GM12874 (cell line): ENCODE results near the gene TMA7B.
A peak's percentile ranks its signal among the peaks of the same experiment; 100 is the strongest.

Experiments
- CTCF ChIP-seq: IDR thresholded peaks from 2 replicates; pipeline ENCODE4 v1.5.1; 2011; ENCODE audit warnings: low read depth, mild to moderate bottlenecking, control low read depth, low read length, moderate library complexity; ENCODE audit not compliant: insufficient read depth

Gene TMA7B

GRCh38 chr22:39941601-39942000 is 18.6 kb upstream of the TMA7B start:
- TF ChIP-seq CTCF: no peak

DNA sequence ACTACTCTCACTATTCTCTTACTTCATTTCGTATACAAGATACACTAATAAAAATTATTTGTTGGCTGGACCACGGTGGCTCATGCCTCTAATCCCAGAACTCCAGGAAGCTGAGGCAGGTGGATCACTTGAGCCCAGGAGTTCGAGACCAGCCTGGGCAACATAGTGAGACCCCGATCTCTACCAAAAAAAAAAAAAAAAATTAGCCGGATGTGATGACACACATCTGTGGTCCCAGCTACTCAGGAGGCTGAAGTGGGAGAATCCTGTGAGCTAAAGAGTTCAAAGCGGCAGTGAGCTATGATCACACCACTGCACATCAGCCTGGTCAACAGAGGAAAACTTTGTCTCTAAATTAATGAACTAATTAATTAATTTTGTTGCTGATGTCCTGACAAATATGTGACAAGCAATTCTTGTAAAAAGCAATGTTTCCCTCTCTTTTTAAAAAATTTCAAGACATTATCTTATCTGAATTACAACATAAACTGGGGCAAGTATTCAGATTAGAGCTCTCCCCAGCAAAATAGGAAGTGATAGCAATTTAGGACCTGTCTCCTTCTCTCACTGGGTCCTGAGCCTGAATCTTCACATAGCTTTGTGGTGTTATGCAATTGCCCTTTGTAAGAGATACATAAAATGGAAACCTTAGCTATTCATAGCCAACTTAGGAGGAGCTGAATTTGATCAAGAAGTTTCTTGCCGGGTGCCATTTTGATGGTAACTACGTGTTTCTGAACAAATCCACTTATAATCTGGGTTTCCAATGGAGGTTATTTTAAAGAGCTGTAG is 17.6 kb upstream of the TMA7B start:
- TF ChIP-seq CTCF: no peak

DNA sequence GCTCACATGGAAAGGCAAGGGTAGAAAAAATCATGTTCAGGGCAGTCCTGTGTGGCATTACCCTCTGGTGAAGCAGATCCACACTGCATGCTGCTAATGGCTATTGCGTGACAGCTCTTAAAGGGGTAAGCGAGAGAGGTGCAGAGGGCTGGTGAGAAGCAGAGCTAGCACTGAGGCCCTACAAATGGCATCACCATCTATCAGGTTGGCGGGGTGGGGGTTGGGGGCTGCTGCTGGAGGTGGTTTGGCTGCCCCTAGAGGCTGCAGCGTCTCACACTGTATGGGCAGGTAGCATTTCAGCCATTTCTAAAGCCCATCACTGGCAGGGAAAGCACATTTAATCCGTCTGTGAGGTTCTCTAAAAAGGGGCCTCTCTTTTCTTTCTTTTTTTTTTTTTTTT is 16.9 kb upstream of the TMA7B start:
- TF ChIP-seq CTCF: peak; percentile 33; the same call in 1 of the 2 replicates

DNA sequence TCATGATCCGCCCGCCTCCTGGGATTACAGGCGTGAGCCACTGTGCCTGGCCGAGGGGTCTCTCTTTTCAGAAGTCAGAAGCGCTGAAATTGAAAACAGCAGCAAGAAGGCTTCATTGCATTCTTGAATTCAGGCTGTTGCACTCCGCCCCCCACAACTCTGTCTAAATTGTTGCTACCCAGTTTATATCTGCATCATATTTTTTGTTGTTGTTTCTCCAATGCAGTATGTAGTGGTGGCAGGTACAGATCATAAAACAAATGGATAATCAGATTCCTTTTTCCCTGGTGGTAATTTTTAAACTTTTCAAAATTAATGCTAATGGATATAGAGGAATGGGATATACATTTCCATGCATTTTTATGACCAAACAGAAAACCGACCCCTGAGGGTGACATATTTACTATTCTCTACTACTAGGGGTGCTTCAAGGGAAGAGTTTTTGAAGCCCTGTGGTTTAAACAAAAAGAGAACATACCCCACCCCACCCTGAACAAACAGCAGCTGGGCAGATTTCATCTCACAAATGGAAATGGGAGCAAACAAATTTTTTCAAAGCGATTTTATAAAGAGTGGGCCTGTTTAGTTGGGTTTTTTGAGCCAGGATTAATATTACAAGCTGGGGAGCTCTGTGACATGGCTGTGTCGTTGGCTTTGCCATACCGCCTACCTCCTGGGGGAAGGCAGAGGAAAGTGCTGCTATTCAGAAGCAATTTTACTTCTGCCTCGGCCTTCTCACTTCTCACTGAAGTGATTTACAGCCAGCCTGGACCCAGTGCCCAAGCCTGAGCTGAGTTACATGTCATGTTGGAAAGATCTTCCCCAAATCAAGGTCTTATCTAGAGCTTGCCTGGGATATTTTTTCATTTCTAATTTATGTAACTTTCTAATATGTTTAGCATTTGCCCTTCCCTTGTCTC is 16.0 kb upstream of the TMA7B start:
- TF ChIP-seq CTCF: no peak

GRCh38 chr22:39946126-39946502 is 14.1 kb upstream of the TMA7B start:
- TF ChIP-seq CTCF: no peak

DNA sequence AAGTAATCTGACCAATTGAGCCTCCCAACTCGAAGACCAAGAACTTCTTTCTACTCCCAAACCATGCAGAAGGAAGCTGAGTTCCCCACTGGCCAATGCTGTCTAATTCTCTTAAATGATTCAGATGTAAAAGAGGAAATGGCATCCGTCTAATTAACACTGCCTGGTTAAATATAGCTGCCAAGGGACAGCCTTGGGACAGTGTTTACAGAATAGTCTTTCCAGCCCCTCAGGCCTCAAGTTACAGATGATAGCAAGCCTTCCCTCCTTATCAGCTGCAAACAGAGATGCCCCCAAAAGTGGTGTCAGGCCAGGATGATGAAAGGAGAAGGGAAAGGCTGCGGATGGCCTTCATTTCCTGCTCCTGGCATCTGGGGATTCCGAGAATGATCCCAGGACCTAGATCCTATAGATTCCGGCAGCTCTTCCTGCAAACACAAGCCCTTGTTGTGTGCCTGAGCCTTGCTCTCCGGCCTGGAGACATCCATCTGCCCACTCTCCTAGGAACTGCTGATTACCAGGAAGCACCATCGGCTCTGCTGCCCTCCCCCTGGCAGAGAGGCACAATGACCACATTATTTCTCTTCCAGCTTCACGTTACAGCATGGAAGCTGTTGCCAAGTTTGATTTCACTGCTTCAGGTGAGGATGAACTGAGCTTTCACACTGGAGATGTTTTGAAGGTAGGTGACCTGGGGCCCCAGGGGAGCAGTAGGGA is 13.5 kb upstream of the TMA7B start:
- no peak for TF ChIP-seq CTCF
